OCI-LY7 (cell line): ENCODE results near the gene DHRSX. TPM values are rescaled to one million over a fixed set of nuclear protein-coding genes. Genes with fewer than 3 reads are reported as not detected.

ENCODE experiments used
- BruUV-seq: library from RNA; stranded (reverse); fragments of 400-500 nt; replicated peaks from 2 replicates; lab custom pipeline; 2021; lab: Mats Ljungman, UMichigan
- CTCF ChIA-PET: fragments of 300-600 bp; sonication (Branson Sonifier 250); formaldehyde crosslinking; loops from one replicate; lab custom pipeline; 2022; ENCODE audit warnings: antibody characterized with exemption; ENCODE audit not compliant: unreplicated experiment; lab: Charles Lee
- POLR2A ChIA-PET: fragments of 300-600 bp; sonication (Branson Sonifier 250); formaldehyde crosslinking; loops from one replicate; lab custom pipeline; 2022; ENCODE audit warnings: antibody characterized with exemption; lab: Charles Lee
- DNase-seq: peaks from one replicate; pipeline ENCODE4 v3.0.0-alpha.2; 2015; ENCODE audit warnings: low spot score
- H2AFZ ChIP-seq: fragments of 200-600 bp; sonication (generic), shearing (Covaris generic); 2 replicates; pipeline ENCODE4 v1.6.1; 2014; ENCODE audit warnings: mild to moderate bottlenecking, antibody characterized with exemption, low read length, moderate library complexity
- H3K27ac ChIP-seq: fragments of 200-600 bp; sonication (generic); 2 replicates; pipeline ENCODE4 v1.5.1; 2014; ENCODE audit warnings: mixed run types, low read depth, mild to moderate bottlenecking, moderate library complexity, low read length, inconsistent platforms; ENCODE audit not compliant: poor library complexity, severe bottlenecking
- H3K36me3 ChIP-seq: fragments of 200-600 bp; sonication (generic); 2 replicates; pipeline ENCODE4 v1.6.1; 2014; ENCODE audit warnings: mild to moderate bottlenecking, antibody characterized with exemption, low read length, moderate library complexity, mixed read lengths; ENCODE audit not compliant: insufficient read depth
- H3K4me1 ChIP-seq: fragments of 200-600 bp; sonication (generic); 2 replicates; pipeline ENCODE4 v1.5.1; 2014; ENCODE audit warnings: mild to moderate bottlenecking, low read length; ENCODE audit not compliant: insufficient read depth, poor library complexity, severe bottlenecking
- H3K4me2 ChIP-seq: fragments of 200-600 bp; sonication (generic); 2 replicates; pipeline ENCODE4 v1.6.1; 2014; ENCODE audit warnings: mild to moderate bottlenecking, low read length
- H3K4me3 ChIP-seq: fragments of 200-600 bp; sonication (generic); 2 replicates; pipeline ENCODE4 v1.5.1; 2014; ENCODE audit warnings: mild to moderate bottlenecking, low read depth, low read length; ENCODE audit not compliant: poor library complexity, severe bottlenecking
- H3K79me2 ChIP-seq: fragments of 200-600 bp; sonication (generic); 2 replicates; pipeline ENCODE4 v1.6.1; 2016; ENCODE audit warnings: low read depth, mild to moderate bottlenecking, low read length, moderate library complexity, mixed read lengths; ENCODE audit not compliant: insufficient read depth
- H3K9me2 ChIP-seq: fragments of 200-600 bp; sonication (generic); 2 replicates; pipeline ENCODE4 v1.6.1; 2016; ENCODE audit warnings: mild to moderate bottlenecking, low read length, mixed read lengths; ENCODE audit not compliant: insufficient read depth
- H3K9me3 ChIP-seq: fragments of 200-600 bp; sonication (generic); 2 replicates; pipeline ENCODE4 v1.6.1; 2014; ENCODE audit warnings: mild to moderate bottlenecking, mixed run types, low read length, mixed read lengths
- H4K20me1 ChIP-seq: fragments of 200-600 bp; sonication (generic); 2 replicates; pipeline ENCODE4 v1.6.1; 2014; ENCODE audit warnings: mild to moderate bottlenecking, antibody characterized with exemption, low read length, moderate library complexity, mixed read lengths; ENCODE audit not compliant: insufficient read depth
- EZH2phosphoT487 ChIP-seq: fragments of 200-600 bp; sonication (generic); IDR thresholded peaks from 2 replicates; pipeline ENCODE4 v1.6.1; 2018; ENCODE audit warnings: low read depth, borderline replicate concordance, mild to moderate bottlenecking, mixed run types, antibody characterized with exemption, low read length, moderate library complexity, mixed read lengths
- intact Hi-C: fragments of 100-400 bp; cut with micrococcal nuclease; formaldehyde crosslinking; loops from one replicate; pipeline ENCODE4 v1.10.0; 2022; ENCODE audit not compliant: unreplicated experiment
- total RNA-seq, 2 experiments: library from RNA; depleted of rRNA in 1 of 2; stranded (reverse); fragments of >200 nt in 1 of 2; shearing (Covaris generic) in 1 of 2; gene quantifications; 2 replicates each; pipeline ENCODE4 v1.2.3, GENCODE V29; 2014 to 2022
- TF ChIP-seq, protein P1 (sequence below): fragments of 200-600 bp; sonication (generic); conservative IDR thresholded peaks from 2 replicates; pipeline ENCODE4 v1.5.1; 2014; ENCODE audit warnings: mild to moderate bottlenecking, antibody characterized with exemption, low read length, moderate library complexity, mixed read lengths

DHRSX gene
- total RNA-seq, 2 experiments from 2014 or later, result 25.2 to 30.9 TPM

DNA sequence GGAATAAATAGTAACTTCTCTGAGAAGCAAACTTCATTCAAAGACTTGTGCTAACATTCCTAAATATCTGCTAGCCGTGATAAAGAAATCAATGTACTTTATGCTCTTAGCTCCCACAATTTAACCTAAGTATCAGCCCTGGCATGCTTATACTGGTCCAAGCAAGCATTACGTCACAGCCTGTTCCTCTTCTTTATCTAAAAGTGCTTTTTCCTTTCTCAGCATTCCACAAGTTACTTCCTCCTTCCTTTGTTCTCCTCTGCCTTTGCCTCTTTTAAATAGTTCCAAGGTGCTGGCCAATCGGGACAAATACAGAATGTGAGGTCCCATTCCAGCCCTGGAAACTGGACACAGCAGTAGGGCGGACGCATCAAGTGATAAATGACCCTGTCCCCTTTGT lies 249.6 kb downstream of the DHRSX start:
- no peak for DNase-seq
- Histone ChIP-seq H3K9me2 (no peaks in the 10 kb centered on the region), H3K4me2 (no peak overlapping the region), H2AFZ (no peak overlapping the region), H3K79me2 (no peaks in the 10 kb centered on the region), H3K4me1 (no peaks in the 10 kb centered on the region), H3K36me3 (no peaks in the 10 kb centered on the region), H3K27ac (no peak overlapping the region), H3K4me3 (no peak overlapping the region), H4K20me1 (no peaks in the 10 kb centered on the region), H3K9me3 (no peaks in the 10 kb centered on the region)
- CTCF ChIA-PET, result no interaction called here
- POLR2A ChIA-PET, result no interaction called here
- TF ChIP-seq, protein P1, sequence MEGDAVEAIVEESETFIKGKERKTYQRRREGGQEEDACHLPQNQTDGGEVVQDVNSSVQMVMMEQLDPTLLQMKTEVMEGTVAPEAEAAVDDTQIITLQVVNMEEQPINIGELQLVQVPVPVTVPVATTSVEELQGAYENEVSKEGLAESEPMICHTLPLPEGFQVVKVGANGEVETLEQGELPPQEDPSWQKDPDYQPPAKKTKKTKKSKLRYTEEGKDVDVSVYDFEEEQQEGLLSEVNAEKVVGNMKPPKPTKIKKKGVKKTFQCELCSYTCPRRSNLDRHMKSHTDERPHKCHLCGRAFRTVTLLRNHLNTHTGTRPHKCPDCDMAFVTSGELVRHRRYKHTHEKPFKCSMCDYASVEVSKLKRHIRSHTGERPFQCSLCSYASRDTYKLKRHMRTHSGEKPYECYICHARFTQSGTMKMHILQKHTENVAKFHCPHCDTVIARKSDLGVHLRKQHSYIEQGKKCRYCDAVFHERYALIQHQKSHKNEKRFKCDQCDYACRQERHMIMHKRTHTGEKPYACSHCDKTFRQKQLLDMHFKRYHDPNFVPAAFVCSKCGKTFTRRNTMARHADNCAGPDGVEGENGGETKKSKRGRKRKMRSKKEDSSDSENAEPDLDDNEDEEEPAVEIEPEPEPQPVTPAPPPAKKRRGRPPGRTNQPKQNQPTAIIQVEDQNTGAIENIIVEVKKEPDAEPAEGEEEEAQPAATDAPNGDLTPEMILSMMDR, result no peak
- no TSS peak for BruUV-seq
- intact Hi-C loops, result no loop called here

DNA sequence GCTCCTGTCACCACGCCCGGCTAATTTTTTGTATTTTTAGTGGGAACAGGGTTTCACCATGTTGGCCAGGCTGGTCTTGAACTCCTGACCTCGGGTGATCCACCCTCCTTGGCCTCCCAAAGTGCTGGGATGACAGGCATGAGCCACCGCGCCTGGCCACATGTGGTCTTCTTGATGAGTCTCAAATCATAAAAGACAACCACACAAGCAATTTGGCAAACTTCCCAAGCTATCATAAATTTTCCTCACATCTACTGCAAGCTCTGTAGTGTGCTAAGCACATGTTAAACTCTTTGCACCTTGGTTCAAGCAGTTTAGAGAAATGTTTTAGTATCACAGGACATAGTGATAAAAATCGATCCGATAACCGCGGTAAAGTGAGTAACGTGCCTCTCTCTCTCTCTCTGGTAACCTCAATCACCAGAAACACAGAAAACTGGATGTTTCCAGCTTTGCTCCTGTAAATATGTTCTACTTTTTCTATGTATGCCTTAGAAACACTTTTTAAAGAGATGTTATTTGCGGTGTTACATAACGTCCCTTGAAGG lies 256.8 kb downstream of the DHRSX start:
- TF ChIP-seq, protein P1, result no peak
- TF ChIP-seq EZH2phosphoT487, result no peak

DNA sequence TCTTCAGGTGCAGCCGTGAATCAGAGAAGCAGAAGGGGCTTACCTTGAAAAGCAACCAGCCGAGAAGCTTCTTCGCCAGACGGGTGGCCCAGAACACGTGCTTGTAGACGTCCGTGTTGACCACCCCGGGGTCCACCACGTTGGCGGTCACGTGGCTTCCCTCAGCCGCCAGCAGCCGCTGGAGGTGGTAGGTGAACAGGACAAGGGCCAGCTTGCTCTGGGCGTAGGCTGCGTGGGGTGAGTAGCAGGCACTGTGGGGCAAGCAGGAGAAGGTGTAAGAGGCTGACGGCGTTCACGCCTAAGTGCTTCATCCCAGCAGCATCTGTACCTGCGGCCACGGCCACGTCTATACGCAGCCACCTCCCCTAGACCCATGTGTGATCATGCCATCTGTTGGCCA lies 257.8 kb downstream of the DHRSX start:
- no TSS peak for BruUV-seq
- intact Hi-C loops, result no loop called here
- no peak overlapping the region for H3K4me2 ChIP-seq
- H3K36me3 ChIP-seq, result no peaks in the 10 kb centered on the region
- no peak for DNase-seq
- POLR2A ChIA-PET, result no interaction called here
- H2AFZ ChIP-seq, result no peak overlapping the region
- TF ChIP-seq EZH2phosphoT487, result no peak
- TF ChIP-seq, protein P1, result no peak
- H3K9me2 ChIP-seq, result no peaks in the 10 kb centered on the region
- CTCF ChIA-PET, result no interaction called here
- no peaks in the 10 kb centered on the region for H3K9me3 ChIP-seq
- no peak overlapping the region for H3K27ac ChIP-seq
- H3K4me3 ChIP-seq, result no peak overlapping the region
- no peaks in the 10 kb centered on the region for H3K79me2 ChIP-seq
- no peaks in the 10 kb centered on the region for H4K20me1 ChIP-seq
- H3K4me1 ChIP-seq, result no peaks in the 10 kb centered on the region

More for the DNA sequence above, 256.8 kb downstream of the DHRSX start:
- Histone ChIP-seq H2AFZ (no peak overlapping the region), H3K27ac (no peak overlapping the region), H3K9me2 (no peaks in the 10 kb centered on the region), H4K20me1 (no peaks in the 10 kb centered on the region), H3K79me2 (no peaks in the 10 kb centered on the region), H3K4me1 (no peaks in the 10 kb centered on the region), H3K4me3 (no peak overlapping the region), H3K4me2 (no peak overlapping the region), H3K36me3 (no peaks in the 10 kb centered on the region), H3K9me3 (no peaks in the 10 kb centered on the region)
- intact Hi-C loops, result no loop called here
- no TSS peak for BruUV-seq
- DNase-seq, result no peak
- CTCF ChIA-PET, result no interaction called here
- POLR2A ChIA-PET, result no interaction called here
